Endometrium (tissue), 2 donors: ENCODE data around the gene ZCCHC17.
"Not testable (repeated sequence)": the region's sequence is repeated elsewhere in the genome, so short reads cannot be mapped to it uniquely, and the experiment has no call there.

Experiments used
- FAIRE-seq: peaks from 2 replicates; lab custom pipeline; 2012; peaks lifted over from hg19 to GRCh38; lab: Jason Lieb, UNC
- donor health status: control.
- donor health status: control.

The ZCCHC17 gene

GRCh38 chr1:31296486-31297276 lies at the start of gene ZCCHC17, which contains the start of gene SNRNP40:
Gene ZCCHC17, plus strand, starts transcription at chr1:31297032. Its CDS starts 13,067 bp downstream, at chr1:31310099.
Gene SNRNP40, minus strand, starts transcription at chr1:31296788. Its CDS starts 37 bp downstream, at chr1:31296751.
- FAIRE-seq = peak; percentile 98

GRCh38 chr1:31248276-31248675 lies 48.6 kb upstream of the ZCCHC17 start:
- no peak for FAIRE-seq

- FAIRE-seq = no peak
These were observed 47.0 kb upstream of the ZCCHC17 start for GRCh38 chr1:31249854-31250253.

GRCh38 chr1:31257213-31257612 lies 39.6 kb upstream of the ZCCHC17 start:
- FAIRE-seq = no peak

GRCh38 chr1:31258581-31258980 lies 38.3 kb upstream of the ZCCHC17 start:
- no peak for FAIRE-seq

- no peak for FAIRE-seq
These were observed 37.1 kb upstream of the ZCCHC17 start for GRCh38 chr1:31259746-31260145.

- no peak for FAIRE-seq
These were observed 34.9 kb upstream of the ZCCHC17 start for GRCh38 chr1:31261916-31262315.

- not testable (repeated sequence) for FAIRE-seq
These were observed 34.4 kb upstream of the ZCCHC17 start for GRCh38 chr1:31262393-31262792.

GRCh38 chr1:31263408-31263807 lies 33.4 kb upstream of the ZCCHC17 start:
- FAIRE-seq = no peak

- FAIRE-seq = no peak
These were observed 31.9 kb upstream of the ZCCHC17 start for GRCh38 chr1:31264790-31265386.

- no peak for FAIRE-seq
These were observed 30.3 kb upstream of the ZCCHC17 start for GRCh38 chr1:31266547-31266946.

- FAIRE-seq = no peak
These were observed 24.5 kb upstream of the ZCCHC17 start for GRCh38 chr1:31272369-31272768.

- no peak for FAIRE-seq
These were observed 23.2 kb upstream of the ZCCHC17 start for GRCh38 chr1:31273619-31274018.

- not testable (repeated sequence) for FAIRE-seq
These were observed 14.4 kb upstream of the ZCCHC17 start for GRCh38 chr1:31282426-31282825.

- not testable (repeated sequence) for FAIRE-seq
These were observed 9.0 kb upstream of the ZCCHC17 start for GRCh38 chr1:31287791-31288190.

GRCh38 chr1:31289021-31289420 lies 7.8 kb upstream of the ZCCHC17 start:
- FAIRE-seq = no peak

- FAIRE-seq = no peak
These were observed 852 bp upstream of the ZCCHC17 start for GRCh38 chr1:31295874-31296485.

- FAIRE-seq = no peak
These were observed 730 bp downstream of the ZCCHC17 start for GRCh38 chr1:31297277-31298247.

GRCh38 chr1:31299365-31299764 lies 2.5 kb downstream of the ZCCHC17 start:
- FAIRE-seq = no peak

- no peak for FAIRE-seq
These were observed 3.4 kb downstream of the ZCCHC17 start for GRCh38 chr1:31300193-31300592.

- FAIRE-seq = no peak
These were observed 6.0 kb downstream of the ZCCHC17 start for GRCh38 chr1:31302709-31303441.
